ENCODE measurements around the gene BICC1.

- TF ChIP-seq CTCF (IDR thresholded peaks at IDR 0.05) (no peak), POLR2A (IDR thresholded peaks at IDR 0.05) (no peak)
Measured at GRCh38 chr10:58785354-58785753, 272.7 kb downstream of the BICC1 start.
